D721Med (cell line): ENCODE data around the gene HS3ST3B1.

ENCODE experiments used
- DNase-seq: peaks from one replicate; pipeline ENCODE4 v3.0.0; 2011; ENCODE audit warnings: low spot score; ENCODE audit not compliant: insufficient read length
- FAIRE-seq: peaks from 2 replicates; lab custom pipeline; 2011; peaks lifted over from hg19 to GRCh38; lab: Jason Lieb, UNC
- CTCF ChIP-seq: IDR thresholded peaks from 2 replicates; pipeline ENCODE4 v1.5.1; 2012; ENCODE audit warnings: mild to moderate bottlenecking, control low read depth; ENCODE audit not compliant: insufficient read depth; ENCODE audit errors: missing control alignments

HS3ST3B1 gene

GRCh38 chr17:14298221-14298946 lies 2.5 kb upstream of the HS3ST3B1 start:
- FAIRE-seq (no peak), DNase-seq (no peak)
- no peak for TF ChIP-seq CTCF

- no peak for TF ChIP-seq CTCF
- no peak for FAIRE-seq
- no peak for DNase-seq
These were observed 2.0 kb upstream of the HS3ST3B1 start for GRCh38 chr17:14298947-14299279.

GRCh38 chr17:14299280-14300141 lies 1.4 kb upstream of the HS3ST3B1 start:
- TF ChIP-seq CTCF: no peak
- DNase-seq (no peak), FAIRE-seq (no peak)

- DNase-seq: no peak
- FAIRE-seq: no peak
- TF ChIP-seq CTCF: no peak
These were observed 604 bp downstream of the HS3ST3B1 start for GRCh38 chr17:14301279-14302090.

- no peak for TF ChIP-seq CTCF
- no peak for FAIRE-seq
- no peak for DNase-seq
These were observed 1.2 kb downstream of the HS3ST3B1 start for GRCh38 chr17:14302091-14302430.

- TF ChIP-seq CTCF: peak; percentile 45
- DNase-seq: peak; percentile 57
- FAIRE-seq: no peak
These were observed 1.7 kb downstream of the HS3ST3B1 start for GRCh38 chr17:14302431-14303099.
